ENCODE measurements around the gene HDAC4.

HDAC4 gene

GRCh38 chr2:239305771-239306170, 95.0 kb downstream of the HDAC4 start:
- TF ChIP-seq CTCF (conservative IDR thresholded peaks at IDR 0.05; ENCODE audit: low read depth, low read length): no peak
- DNase-seq (ENCODE audit: low read depth): no peak
- no peak overlapping the region for H3K4me3 ChIP-seq (ENCODE audit: low read length)

DNA sequence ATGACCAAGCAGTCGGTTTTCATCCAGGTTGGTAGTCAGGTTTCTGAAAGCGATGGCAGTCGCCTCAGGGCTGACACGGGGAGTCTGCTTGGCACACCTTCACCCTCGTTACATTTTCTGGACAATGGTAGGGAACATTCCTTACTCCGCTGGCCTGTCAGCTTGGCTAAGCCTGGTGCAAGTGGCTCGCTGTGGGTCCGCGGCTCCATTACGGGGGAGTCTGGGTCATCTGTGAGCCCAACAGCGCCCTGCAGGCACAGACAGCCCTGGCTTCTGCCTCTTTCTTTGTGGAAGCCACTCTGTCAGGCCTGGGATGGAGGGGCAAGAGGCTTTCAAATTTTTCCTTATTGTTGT, 95.6 kb downstream of the HDAC4 start:
- DNase-seq (ENCODE audit: low read depth): no peak
- no peak overlapping the region for H3K4me3 ChIP-seq (ENCODE audit: low read length)
- no peak for TF ChIP-seq CTCF (conservative IDR thresholded peaks at IDR 0.05; ENCODE audit: low read depth, low read length)

- no peak for TF ChIP-seq CTCF (conservative IDR thresholded peaks at IDR 0.05; ENCODE audit: low read depth, low read length)
- no peak overlapping the region for H3K4me3 ChIP-seq (ENCODE audit: low read length)
- DNase-seq (ENCODE audit: low read depth): no peak
These were observed 96.1 kb downstream of the HDAC4 start for GRCh38 chr2:239304533-239305221.

DNA sequence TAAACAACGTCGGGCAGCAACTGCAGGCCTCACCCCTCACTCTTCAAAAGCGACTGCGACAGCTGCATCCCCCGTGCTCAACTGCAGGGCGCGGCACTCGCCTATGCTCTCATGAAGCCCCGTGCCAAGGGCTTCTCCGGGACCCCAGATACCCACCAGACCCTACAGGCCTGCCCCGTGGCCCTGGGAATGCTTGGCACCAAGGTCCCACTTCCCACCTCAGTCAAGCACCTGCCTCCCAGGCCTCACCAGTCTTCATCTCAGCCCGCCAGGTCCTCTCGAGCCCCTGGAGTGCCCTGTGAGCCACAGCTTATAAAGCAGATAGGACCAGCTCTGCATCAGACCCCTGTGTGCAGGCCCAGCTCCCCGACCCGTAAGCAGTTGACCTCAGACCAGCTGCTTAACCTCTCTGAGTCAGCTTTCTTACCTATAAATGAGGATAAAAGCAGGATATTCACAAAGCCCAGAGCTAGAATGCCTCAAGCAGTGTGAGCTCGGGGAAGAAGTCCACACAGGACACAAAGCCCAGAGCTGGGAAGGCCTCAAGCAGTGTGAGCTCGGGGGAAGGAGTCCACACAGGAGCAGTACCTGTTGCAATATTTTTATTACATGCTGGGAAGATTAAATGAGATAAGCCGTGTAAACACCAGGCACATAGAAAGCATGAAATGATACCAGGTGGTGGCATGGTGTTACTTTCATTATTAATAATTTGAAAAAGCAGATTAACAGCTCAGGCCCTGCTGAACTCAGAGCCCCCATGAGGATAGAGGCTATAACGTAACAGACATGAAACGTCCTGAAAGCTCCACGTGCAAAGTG, 96.9 kb downstream of the HDAC4 start:
- no peak for DNase-seq (ENCODE audit: low read depth)
- no peak for TF ChIP-seq CTCF (conservative IDR thresholded peaks at IDR 0.05; ENCODE audit: low read depth, low read length)
- no peak overlapping the region for H3K4me3 ChIP-seq (ENCODE audit: low read length)

DNA sequence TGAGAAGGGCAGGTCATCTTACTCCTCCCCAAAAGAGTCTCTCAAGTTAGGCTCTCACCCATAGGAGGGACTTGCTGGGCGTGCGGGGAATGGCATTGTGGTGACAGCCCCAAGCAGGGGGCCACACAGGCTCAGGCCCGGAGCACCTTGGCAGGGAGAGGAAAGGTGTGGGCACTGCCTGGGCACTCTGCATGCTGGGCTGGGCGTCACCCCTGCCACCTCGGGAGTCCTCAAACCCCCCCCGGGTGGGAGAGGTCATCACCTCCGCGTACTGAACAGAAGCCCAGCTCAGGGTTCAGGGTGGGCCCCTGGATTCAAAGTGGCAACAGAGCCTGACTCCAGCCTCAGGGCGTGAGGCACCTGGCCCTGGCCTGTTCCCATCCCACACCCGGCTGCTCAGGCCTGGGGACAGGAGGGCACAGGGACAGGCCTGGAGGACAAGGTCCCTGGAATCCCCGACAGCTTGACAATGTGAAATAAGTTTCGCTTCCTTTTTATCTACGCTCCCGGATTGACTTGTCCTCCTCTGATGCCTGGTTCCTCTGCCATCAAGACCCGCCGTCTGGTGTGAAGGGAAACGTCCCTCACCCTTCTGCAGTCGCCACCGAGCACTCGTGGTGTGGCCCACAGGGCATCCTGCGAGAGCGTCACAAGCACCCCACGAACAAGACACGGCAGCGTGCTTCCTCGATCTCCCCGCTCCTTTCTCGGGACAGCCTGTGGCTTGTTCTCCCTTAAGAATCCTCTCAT, 97.8 kb downstream of the HDAC4 start:
- no peak for TF ChIP-seq CTCF (conservative IDR thresholded peaks at IDR 0.05; ENCODE audit: low read depth, low read length)
- DNase-seq (ENCODE audit: low read depth): no peak
- H3K4me3 ChIP-seq (ENCODE audit: low read length): no peak overlapping the region

GRCh38 chr2:239302083-239302807, 98.6 kb downstream of the HDAC4 start:
- DNase-seq (ENCODE audit: low read depth): no peak
- no peak for TF ChIP-seq CTCF (conservative IDR thresholded peaks at IDR 0.05; ENCODE audit: low read depth, low read length)
- H3K4me3 ChIP-seq (ENCODE audit: low read length): no peak overlapping the region

All from retinal pigment epithelial cell (primary cell).